HEK293 (cell line): Measurements from ENCODE around the gene FAM221B.

Source experiments
- MZF1 ChIP-seq: fragments of 450-650 bp; formaldehyde crosslinking; IDR thresholded peaks from 2 replicates; pipeline ENCODE4 v1.5.1; 2017; ENCODE audit warnings: missing biosample characterization, missing genetic modification characterization, borderline replicate concordance
- SP2 ChIP-seq: fragments of 450-650 bp; formaldehyde crosslinking; IDR thresholded peaks from 2 replicates; pipeline ENCODE4 v1.5.1; 2016; ENCODE audit warnings: missing biosample characterization, missing genetic modification characterization

DNA sequence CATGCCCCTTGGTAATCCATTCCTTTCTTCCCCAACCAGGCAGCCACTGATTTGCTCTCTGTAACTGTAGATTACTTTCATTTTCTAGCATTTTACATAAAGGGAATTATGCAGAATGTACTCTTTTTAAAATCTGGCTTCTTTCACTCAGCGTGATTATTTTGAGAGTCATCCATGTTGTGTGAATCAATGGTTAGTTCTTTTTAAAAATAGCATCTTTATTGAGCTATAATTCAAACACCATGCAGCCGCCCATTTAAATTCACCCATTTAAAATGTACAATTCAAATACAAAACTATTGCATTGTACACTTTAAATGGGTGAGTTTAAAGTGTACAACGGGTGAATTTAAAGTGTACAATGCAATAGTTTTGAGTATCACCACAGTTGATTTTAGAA lies 44.0 kb upstream of the FAM221B start:
- TF ChIP-seq SP2 (tag by site-specific recombination) (no peak), MZF1 (no peak)
